Esophagus muscularis mucosa (tissue), 4 donors: ENCODE measurements around the gene PKP4.

Source experiments
- EP300 ChIP-seq: sonication (generic); formaldehyde crosslinking; IDR thresholded peaks from one replicate; pipeline ENCODE4 v1.6.1; 2017; ENCODE audit warnings: antibody characterized with exemption
- POLR2A ChIP-seq: fragments of 450-650 bp; IDR thresholded peaks from one replicate; pipeline ENCODE4 v1.6.1; 2017; ENCODE audit warnings: antibody characterized with exemption, moderate library complexity, mild to moderate bottlenecking, low read depth
- TF ChIP-seq, protein P1 (sequence below), 3 experiments: fragments of 200-600 bp in 2 of 3; fragments of 450-650 bp in 1 of 3; sonication (generic) in 2 of 3; IDR thresholded peaks; one replicate each; pipeline ENCODE4 v1.5.1; 2017 to 2019; ENCODE audit warnings: antibody characterized with exemption in 3 of 3, mild to moderate bottlenecking in 2 of 3, moderate library complexity in 1 of 3

GRCh38 chr2:158463496-158464095, 6.8 kb downstream of the PKP4 start:
- TF ChIP-seq, protein P1, sequence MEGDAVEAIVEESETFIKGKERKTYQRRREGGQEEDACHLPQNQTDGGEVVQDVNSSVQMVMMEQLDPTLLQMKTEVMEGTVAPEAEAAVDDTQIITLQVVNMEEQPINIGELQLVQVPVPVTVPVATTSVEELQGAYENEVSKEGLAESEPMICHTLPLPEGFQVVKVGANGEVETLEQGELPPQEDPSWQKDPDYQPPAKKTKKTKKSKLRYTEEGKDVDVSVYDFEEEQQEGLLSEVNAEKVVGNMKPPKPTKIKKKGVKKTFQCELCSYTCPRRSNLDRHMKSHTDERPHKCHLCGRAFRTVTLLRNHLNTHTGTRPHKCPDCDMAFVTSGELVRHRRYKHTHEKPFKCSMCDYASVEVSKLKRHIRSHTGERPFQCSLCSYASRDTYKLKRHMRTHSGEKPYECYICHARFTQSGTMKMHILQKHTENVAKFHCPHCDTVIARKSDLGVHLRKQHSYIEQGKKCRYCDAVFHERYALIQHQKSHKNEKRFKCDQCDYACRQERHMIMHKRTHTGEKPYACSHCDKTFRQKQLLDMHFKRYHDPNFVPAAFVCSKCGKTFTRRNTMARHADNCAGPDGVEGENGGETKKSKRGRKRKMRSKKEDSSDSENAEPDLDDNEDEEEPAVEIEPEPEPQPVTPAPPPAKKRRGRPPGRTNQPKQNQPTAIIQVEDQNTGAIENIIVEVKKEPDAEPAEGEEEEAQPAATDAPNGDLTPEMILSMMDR (IDR thresholded peaks at IDR 0.05) = no peak
- TF ChIP-seq POLR2A (no peak), EP300 (no peak)
